A673 (cell line): ENCODE data around the gene LYPD4.

ENCODE experiments used
- EZH2 ChIP-seq: fragments of 200-600 bp; sonication (generic); IDR thresholded peaks from 2 replicates; pipeline ENCODE4 v1.6.1; 2017; ENCODE audit warnings: borderline replicate concordance, low read depth, mild to moderate bottlenecking, mixed read lengths, antibody characterized with exemption, low read length; ENCODE audit not compliant: poor library complexity, severe bottlenecking
- TF ChIP-seq, protein P1 (sequence below): fragments of 300-800, 200-600 bp; sonication (generic); conservative IDR thresholded peaks from 2 replicates; pipeline ENCODE4 v1.5.1; 2017; ENCODE audit warnings: low read depth, mild to moderate bottlenecking, antibody characterized with exemption, low read length, moderate library complexity, mixed read lengths

DNA sequence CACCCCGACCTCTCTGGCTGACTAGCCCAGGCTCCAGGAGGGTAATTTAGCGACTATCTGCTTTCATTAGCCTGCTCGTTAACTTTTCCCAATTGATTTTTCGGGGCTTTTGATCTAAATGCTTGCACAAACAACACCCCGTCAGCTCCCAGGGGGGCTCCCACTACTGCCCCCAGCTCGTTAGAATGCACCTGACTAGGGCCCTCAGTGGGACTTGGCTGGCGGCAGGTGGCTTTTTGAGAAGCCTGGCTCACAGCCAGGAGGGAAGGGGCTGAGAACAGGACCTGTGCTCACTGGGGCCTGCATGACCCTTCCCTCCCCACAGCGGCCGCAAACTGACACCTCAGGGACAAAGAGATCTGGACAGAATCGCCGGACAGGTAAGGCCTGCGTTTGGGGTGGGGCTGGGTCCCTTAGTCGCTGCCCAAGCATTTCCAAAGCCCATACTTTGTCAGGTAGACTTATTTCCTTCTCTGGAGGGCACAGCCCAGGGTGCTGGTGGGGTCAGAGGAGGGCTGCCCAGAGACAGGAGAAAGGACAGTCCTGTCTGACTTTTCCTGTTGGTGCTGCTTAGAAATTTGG is 25.0 kb upstream of the LYPD4 start:
- TF ChIP-seq, protein P1, sequence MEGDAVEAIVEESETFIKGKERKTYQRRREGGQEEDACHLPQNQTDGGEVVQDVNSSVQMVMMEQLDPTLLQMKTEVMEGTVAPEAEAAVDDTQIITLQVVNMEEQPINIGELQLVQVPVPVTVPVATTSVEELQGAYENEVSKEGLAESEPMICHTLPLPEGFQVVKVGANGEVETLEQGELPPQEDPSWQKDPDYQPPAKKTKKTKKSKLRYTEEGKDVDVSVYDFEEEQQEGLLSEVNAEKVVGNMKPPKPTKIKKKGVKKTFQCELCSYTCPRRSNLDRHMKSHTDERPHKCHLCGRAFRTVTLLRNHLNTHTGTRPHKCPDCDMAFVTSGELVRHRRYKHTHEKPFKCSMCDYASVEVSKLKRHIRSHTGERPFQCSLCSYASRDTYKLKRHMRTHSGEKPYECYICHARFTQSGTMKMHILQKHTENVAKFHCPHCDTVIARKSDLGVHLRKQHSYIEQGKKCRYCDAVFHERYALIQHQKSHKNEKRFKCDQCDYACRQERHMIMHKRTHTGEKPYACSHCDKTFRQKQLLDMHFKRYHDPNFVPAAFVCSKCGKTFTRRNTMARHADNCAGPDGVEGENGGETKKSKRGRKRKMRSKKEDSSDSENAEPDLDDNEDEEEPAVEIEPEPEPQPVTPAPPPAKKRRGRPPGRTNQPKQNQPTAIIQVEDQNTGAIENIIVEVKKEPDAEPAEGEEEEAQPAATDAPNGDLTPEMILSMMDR, result no peak
- no peak for TF ChIP-seq EZH2
